ENCODE measurements around the gene SOD2.
A peak's percentile ranks its signal among the peaks of the same experiment; 100 is the strongest.
"Not testable (repeated sequence)": the region's sequence is repeated elsewhere in the genome, so short reads cannot be mapped to it uniquely, and the experiment has no call there.

SOD2 gene

GRCh38 chr6:159693128-159693893 lies at the start of gene SOD2:
TSS of gene SOD2 (minus strand) at chr6:159693241. CDS start at chr6:159693167, 74 bp downstream.
- ATAC-seq = peak; percentile 79 to 82

DNA sequence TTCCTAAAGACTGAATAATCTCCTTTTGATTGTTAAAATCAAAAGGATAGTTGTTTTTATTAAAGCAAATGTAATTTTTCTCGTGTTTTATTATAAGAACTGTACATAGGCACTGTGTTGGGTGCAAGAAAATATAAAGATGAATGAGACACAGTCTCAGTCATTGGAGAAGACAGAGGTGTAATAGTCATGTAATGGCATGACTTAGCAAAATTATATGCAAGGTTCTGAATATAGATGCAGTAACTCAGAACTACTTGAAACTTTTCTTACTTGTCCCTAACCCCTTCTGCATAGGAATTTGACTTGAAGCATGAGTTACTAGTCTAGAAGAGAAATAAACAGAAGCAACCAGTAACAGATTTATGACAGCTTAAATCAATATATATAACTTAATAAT lies 49.1 kb upstream of the SOD2 start:
- ATAC-seq = peak in 1 of 2 donors; percentile 24

DNA sequence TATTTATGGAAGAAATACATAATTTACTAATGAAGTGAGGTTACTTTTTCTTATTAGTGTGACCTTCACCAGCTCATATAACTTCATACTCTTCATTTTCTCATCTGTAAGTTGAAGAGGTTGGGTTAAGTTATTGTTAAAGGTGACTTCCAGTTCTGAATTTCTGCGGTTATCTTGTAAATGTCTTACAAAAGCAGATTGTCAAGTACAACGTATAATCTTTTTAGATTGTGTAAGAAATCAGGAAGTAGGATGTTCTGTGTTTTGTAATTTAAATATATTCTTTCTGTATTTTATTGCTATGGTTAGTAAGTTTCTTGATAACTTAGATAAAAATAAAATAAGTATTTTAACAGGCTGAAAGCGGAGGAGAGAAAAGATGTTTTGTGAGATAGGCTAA lies 46.3 kb upstream of the SOD2 start:
- ATAC-seq = no peak

DNA sequence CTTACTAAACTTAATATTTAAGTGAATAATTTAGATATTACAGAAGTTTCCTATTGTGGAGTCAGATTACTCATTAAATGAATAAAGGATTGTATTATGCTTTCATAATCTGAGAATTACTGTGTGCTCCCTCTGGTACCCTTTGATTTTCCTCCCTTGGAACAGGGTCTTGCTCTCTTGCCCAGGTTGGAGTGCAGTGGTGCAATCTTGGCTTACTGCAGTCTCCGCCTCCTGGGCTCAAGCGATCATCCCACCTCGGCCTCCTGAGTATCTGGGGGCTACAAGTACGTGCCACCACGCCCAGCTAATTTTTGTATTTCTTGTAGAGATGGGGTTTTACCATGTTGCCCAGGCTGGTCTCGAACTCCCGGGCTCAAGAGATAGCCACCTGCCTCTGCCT lies 43.9 kb upstream of the SOD2 start:
- ATAC-seq = no peak

DNA sequence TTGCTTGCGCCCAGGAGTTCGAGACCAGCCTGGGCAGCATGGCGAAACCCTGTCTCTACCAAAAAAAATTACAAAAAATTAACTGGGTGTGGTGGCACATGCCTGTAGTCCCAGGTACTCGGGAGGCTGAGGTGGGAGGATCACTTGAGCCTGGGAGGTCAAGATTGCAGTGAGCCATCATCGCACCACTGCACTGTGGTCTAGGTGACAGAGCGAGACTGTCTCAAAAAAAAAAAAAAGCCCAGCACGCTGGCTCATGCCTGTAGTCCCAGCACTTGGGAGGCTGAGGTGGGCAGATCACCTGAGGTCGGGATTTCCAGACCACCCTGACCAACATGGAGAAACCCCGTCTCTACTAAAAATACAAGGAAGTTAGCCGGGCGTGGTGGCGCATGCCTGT lies 40.4 kb upstream of the SOD2 start:
- not testable (repeated sequence) for ATAC-seq

DNA sequence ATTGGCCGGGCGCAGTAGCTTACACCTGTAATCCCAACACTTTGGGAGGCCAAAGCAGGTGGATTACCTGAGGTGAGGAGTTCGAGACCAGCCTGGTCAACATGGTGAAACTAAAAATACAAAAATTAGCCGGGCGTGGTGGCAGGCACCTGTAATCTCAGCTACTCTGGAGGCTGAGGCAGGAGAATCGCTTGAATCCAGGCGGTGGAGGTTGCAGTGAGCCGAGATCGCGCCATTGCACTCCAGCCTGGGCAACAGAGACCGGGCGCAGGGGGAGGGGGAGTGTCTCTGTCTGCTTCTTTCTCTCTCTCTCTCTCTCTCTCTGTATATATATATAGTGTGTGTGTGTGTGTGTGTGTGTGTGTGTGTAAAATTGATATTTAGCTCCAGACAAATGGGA lies 39.5 kb upstream of the SOD2 start:
- ATAC-seq = not testable (repeated sequence)

DNA sequence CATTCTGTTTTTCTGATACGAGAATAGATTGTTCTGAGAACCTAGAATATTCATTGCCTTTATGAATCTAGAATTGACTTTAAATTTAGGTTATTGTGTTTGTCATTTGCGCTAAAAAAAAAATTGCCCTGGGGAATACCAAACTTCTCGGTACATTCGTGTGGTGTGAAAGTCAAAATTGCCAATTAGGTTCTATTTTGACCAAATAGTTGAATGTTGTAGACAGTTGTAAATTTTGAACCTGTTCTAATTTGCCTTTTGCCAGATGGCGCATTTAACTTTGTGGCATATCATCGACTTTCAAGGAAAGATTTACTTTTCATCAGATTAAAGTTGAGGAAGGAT lies 37.3 kb upstream of the SOD2 start:
- ATAC-seq = no peak

- no peak for ATAC-seq
These were observed 36.7 kb upstream of the SOD2 start for GRCh38 chr6:159729598-159730331.

DNA sequence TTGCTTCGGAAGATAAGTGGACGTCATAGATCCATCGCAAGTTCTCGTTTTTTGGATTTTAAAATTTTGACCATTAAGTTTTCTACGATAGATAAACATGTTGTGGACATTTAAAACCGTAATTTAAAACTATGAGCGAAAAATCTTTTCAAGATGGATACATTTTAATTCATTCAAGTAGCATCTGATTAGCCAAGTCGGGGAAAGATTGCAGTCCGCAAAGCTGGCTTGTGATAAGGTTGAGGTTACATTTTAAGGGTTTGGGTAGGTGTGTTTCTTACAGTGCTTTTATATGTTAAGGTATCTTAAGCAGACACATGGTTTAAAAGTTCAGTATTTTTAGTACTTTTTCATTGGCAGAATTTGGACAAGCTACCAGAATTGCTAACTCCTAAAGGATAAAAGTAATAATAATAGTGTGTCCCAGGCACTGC lies 35.5 kb upstream of the SOD2 start:
- ATAC-seq = no peak

DNA sequence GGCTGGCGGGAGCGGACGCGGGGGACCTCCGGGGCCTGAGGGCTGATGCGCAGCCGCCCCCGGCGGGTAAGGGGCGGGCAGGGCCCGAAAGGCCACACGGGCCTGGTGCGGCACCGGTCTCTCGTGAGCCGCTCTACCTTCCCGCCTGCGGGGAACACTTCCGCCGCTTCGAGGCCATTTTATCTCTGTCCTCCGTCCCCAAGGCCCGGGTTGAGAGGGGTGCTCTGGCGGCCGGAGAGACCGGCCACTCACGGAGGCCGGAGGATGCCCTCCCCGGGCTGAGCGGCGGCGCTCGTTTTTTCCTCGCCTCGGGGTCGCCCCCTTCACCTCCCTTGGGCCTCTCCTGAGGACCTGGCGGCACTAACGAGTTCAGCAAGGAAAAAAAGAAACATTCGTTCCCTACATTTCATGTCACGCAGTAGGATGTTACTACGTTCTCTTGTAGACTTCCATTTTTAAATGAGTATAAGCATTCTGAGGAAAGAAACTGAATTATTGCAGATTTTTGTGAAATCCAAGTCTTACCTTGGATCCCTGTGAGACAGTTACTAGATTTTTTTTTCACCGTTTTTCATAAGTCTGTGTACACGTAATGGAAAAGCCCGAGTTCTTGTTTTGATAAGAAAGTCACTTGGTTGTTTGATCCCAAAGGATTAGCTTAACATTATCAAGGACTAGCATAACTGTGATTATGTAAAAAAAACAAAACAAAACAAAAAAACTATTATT lies 34.8 kb upstream of the SOD2 start:
- ATAC-seq = peak; percentile 31 to 37

DNA sequence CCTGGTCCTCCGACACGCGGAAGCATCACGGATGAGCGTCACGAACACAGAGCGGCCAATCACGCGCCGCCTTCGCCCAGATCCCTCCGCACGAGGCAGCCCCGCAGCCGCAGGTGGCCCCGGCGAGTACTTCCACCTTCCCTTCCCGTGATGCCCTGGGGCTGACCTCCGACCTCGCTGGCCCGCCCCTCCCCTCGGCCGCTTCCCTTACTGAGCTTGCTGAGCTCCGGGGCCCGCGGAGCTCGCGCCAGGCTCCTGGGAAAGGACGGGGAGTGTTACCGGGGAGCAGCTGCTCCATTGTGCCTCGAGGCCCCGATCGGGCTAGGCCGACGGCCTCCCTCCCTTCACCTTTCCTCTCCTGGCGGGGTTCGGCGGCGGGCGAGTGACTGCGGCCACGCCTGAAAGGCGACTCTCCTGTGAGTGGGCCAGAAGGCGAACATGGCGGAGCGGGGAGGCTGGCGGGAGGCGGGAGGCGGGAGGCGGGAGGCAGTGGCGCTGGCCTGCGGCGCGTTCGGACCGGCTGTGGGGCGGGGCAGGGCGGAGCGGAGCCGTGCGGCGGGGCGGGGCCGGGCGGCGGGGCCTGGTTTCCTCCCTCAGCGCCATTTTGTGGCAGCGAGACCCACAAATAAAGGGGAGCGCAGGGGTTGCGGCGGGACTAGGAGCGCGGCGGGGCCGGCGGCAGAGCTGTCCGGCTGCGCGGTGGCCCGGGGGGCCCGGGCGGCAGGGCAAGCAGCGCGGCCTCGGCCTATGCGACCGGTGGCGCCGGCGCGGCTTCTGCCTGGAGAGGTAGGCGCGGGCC lies 34.1 kb upstream of the SOD2 start, which contains the start of gene WTAP:
WTAP (plus strand) TSS at position 589 of the 799 bp plus-strand sequence. CDS start 8,760 bp downstream, outside the sequence.
- ATAC-seq = peak; percentile 90 to 91

DNA sequence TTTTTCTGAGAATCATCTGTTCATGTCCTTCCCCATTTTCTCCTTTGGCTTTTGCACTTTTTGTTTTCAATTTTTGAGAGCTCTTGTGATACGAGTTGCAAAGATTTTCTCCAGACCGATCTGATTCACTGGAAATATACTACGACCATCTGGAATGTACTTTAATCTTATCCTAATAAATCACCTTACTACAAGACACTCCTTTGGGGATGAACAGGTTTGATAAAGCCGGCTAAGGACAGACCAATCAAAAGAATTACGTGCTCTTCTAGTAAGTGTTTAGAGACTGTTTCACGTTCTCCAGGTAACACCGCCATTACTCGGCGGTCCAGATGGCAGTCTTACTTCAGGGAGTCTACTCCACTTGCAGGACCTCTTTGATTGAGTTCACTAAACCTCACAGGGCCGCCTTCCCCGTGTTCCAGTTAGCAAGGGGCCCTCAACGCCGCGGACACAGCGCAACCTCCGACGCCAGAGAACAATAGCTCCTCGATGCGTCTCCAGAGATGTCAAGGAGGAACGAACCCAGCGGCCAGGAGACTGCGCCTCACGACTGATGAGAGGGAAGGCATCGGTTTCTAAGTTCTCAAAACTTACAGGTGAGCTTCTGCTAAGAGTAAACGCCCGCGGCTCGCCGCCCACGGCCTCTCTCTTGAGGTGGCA lies 33.3 kb upstream of the SOD2 start:
- no peak for ATAC-seq

- ATAC-seq = not testable (repeated sequence)
These were observed 32.2 kb upstream of the SOD2 start for GRCh38 chr6:159725208-159725607.

DNA sequence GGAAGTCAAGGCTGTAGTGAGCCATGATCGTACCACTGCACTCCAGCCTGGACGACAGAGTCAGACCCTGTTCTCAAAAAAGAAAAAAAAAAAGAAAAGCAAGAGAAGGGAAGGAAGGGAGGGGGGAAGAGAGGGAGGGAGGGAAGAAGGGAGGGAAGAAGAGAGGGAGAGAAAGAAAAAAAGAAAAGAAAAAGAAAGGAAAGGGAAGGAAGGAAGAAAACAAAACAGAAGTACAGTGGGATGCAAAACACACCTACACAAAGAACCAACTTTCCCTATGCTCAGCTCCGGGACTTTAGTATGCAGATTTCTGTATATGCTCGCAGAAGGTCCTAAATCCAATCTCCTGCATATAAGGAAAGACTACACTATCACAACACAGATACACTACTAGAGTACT lies 31.7 kb upstream of the SOD2 start:
- no peak for ATAC-seq

DNA sequence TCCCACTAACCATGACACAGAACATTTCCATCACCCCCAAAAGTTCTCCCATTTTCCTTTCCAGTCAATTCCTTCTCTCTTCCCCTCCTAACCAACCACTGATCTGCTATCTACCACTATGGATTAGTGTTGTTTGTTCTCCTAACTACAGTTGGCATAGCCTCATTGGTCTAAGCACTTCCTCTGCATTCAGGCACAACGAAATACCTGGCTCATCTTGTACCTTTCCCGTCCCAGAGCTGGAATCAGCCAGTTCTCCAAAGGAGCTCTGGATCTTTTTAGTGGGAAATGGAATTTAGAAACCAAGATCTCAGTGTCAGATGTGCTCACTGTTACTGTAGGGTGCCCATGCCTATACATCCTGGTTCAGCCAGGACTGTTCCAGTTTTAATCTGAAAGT lies 30.2 kb upstream of the SOD2 start:
- ATAC-seq = no peak

DNA sequence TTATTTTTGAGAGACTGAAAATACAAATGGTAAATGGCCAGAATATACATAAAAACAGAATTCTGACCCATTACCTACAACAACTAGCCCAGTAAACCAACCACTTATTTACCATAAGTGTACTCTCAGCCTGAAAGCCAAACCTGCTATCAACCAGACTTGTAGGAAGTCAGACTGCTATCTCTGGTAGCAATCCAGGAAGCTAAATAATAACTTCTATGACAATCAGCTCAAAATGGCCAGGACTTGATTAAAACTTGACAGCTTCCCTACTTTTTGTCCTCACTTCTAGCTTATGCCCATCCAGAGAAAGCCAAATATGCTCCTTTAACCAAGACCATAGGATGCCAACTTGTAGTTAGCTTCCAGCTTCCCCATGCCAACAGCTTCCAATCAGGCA lies 29.6 kb upstream of the SOD2 start:
- no peak for ATAC-seq

GRCh38 chr6:159721981-159722380 lies 28.9 kb upstream of the SOD2 start:
- ATAC-seq = not testable (repeated sequence)

GRCh38 chr6:159720708-159721107 lies 27.7 kb upstream of the SOD2 start:
- peak; percentile 45 to 48 for ATAC-seq

DNA sequence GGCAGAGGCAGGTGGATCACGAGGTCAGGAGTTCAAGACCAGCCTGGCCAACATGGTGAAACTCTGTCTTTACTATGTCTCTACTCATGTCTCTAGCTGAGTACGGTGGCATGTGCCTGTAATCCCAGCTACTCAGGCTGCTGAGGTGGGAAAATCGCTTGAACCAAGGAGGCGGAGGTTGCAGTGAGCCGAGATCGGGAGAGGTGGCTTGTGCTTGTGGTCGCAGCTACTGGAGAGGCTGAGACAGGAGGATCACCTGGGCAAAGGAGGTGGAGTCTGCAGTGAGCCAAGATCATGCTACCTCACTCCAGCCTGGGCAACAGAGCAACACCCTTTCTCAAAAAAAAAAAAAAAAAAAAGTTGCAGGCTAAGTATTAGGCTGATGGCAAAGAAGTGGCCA lies 26.2 kb upstream of the SOD2 start:
- ATAC-seq = no peak

GRCh38 chr6:159718634-159719033 lies 25.6 kb upstream of the SOD2 start:
- no peak for ATAC-seq

DNA sequence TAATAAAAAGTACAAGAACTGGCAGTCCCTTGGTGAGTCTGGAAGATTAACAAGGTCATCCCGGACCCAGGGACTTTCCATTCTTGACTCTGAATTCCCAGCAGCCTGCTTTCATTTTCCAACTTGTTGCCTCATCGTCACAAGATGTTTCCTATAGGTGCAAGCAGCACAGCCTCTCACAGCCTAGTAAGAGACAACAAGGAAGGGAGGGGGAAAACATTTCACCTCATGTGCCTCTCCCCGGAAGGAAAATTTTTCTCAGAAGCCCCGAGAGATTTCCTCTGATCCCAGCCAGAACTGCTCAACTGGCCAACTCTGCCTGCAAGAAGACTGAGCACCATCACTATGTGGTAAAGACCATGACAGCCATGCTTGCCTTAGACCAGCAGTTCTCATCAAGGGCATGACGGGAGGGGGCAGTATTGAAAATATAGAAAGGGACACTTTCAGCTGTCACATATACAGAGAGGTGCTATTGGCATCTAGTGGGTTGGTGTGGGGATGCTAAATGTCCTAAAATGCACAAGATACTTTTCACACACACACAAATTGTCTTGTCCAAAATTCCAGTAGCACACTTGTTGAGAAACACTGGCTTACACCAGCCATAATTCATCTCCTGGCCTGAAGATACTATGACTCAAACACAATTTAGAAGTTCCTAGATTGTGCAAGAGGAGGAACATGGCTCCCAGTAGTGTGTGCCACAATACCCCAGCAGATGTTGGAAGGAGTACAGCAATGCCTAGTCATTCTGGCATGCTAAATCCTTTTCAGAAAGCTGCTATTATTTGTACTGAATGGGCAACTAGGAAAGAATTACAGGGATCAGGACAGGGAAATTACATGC lies 23.4 kb upstream of the SOD2 start:
- no peak for ATAC-seq

Measured in activated CD4-positive, CD25-positive, alpha-beta regulatory T cell treated with anti-CD3 and anti-CD28 coated beads, Interleukin-2, amount 50 U/mL, for 24 hours (primary cell).